GM21381 (cell line): ENCODE data around the gene PTPRG.

Source experiments
- ATAC-seq: cut with Tn5 transposase; IDR thresholded peaks from one replicate; pipeline ENCODE4 v1.9.1; 2021; ENCODE audit warnings: mild to moderate bottlenecking, moderate library complexity; ENCODE audit not compliant: unreplicated experiment

Gene PTPRG

DNA sequence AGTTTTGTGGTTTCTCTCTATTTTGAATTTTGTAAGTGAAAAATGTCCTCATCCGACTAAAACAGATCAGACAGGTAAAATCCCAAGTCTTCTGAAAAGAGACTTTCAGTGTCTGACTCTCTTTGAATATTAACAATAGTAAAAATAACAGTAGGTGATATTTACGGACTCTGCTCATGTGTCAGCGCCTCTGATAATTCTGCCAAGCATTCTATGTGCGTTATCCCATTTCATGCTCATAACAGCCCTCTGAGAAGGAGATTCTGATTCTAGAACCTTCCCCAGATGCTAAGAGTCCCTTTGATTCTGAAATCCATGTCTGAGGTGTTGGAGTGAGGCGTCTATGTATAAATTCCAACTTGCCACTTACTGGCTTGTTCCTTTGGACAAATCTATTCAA is 529.1 kb downstream of the PTPRG start:
- ATAC-seq = no peak

DNA sequence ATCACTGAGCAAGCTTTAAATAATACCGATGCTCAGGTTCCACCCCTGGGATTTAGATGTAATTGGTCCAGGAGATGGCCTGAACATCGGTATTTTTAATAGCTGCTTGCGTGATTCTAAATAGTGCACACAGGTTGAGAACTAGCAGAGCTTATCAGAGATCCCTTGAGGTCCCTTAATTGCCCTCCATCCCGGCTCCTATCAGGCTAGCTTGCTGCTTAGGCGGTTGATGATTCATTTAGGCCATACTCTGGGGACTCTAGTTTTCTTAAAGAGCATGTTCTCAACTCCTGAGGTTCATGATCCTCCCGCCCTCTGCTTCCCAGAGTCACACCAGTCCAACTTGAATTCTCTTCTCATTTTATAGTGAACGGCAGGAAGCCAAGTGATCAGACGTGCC is 531.7 kb downstream of the PTPRG start:
- ATAC-seq = no peak

DNA sequence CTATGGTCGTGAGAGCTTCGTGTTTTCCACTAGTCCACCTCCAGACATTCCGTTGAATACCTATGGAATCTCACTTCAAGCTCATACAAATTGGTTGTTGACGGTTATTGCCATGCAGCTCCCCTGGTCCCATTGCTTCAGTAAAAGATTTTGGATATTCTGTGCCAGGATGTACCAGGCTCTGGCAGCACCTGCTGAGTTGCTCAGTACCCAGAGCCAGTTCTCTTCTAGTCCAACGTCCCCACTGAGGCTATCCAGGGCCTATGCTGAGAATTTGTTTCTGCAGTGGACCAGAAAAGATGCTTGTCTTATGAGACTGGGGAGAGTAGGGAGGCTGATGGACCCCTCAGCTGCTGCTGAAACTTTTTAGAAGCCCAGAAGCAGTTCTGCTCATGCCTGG is 533.1 kb downstream of the PTPRG start:
- ATAC-seq = no peak

DNA sequence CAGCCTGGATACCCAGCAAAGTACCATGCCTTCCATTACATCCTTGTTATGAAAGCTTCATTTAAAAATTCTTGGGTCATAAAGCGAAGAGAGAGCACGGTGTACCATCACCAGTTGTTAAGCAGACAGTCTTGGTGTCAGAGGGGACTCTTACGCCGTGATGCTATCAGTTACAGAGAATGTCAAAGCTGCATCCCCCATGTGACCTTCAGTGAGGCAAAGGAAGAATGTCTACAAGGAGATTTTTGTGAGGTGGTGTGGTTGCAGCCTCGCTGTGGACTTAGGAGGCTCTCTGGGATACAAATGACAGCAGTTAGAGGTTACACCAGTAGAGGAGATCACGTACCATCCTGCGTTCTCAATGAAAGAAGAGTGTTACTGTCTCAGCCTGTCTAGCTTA is 533.7 kb downstream of the PTPRG start:
- ATAC-seq = no peak

DNA sequence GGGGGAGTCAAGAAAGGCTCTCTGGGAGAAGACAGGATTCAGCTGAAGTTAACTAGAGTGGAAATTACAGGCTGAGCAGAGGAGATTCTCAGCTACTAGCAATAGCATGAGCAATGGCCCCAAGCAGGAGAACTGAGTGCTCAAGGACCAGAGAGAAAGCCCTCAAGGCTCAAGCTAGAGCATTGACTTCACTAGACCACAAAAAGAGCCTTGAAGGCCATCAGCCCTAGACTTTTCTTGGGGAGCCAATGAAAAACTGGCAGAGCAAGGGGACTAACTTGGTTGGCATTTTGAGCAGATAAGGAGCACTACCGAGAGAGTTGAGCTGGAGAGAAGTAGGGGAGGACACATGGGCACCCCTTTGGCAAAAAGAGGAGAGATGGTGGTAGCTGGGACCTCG is 534.4 kb downstream of the PTPRG start:
- no peak for ATAC-seq

DNA sequence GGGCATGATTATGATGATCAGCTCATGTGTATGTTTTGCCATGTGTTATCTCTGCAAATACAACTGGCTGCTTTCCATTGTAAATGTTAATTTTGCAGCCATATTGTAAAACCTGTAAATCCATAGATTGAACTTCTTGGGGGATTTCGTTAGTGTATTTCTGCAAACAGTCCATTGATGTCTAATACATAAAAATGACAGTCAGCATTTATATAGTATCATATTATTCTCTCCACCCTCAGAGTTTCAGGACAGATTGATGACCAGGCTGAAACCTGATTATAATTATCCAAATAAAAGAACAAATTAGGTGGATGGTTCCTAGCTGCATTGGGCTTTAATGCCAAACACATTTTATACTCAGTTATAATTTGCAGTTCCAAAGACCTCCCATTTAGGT is 535.1 kb downstream of the PTPRG start:
- no peak for ATAC-seq

DNA sequence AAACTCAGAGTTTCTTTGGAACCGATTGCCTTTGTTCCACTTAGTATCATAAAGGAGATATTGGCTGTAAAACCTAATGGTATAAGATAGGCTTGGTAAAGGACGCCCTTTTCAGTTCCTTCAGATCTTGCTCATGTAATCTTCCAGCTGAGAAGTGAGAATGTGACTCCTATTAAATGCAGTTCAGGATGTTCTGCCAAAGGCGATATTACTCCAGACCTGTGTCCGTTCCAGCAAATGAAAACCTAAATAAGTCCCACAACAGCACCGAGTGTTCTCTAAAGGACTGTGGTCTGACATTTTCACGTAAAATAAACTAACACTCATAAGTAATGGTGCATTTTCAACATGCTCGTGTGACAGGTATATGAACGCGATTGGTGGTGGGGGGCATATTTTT is 535.8 kb downstream of the PTPRG start:
- no peak for ATAC-seq

DNA sequence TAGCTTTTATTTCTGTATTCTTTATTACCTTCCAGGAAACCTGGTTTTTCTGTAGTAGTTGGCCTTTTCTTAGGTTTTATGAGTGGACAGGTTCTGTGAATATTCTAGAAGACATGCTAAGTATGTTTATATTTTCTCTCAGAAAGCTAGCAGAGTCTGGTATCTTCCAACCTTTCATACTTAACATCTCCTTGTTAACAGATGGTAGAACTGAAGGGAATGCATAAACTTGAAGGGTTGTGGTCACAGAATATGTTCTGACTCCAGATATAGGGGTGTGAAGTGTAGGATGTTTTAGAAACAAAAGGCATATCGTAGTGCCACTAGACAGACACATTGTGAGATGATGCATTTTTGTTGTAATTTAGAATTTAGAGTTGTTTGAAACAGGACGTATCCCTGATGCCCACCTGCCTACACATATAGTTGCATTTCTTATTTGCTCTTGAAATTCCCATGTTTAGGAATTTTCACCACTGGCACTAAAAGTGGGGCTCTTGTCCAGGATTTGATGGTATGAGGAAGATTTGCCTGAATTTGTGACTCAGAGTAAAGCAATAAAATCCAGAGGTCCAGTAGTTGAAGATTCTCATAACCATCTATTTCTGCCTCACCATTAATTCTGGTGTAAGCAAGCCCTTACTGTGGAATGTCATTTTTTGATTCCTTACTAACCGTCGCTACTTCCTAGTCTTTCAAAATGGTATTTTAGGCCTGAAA is 537.4 kb downstream of the PTPRG start:
- no peak for ATAC-seq

DNA sequence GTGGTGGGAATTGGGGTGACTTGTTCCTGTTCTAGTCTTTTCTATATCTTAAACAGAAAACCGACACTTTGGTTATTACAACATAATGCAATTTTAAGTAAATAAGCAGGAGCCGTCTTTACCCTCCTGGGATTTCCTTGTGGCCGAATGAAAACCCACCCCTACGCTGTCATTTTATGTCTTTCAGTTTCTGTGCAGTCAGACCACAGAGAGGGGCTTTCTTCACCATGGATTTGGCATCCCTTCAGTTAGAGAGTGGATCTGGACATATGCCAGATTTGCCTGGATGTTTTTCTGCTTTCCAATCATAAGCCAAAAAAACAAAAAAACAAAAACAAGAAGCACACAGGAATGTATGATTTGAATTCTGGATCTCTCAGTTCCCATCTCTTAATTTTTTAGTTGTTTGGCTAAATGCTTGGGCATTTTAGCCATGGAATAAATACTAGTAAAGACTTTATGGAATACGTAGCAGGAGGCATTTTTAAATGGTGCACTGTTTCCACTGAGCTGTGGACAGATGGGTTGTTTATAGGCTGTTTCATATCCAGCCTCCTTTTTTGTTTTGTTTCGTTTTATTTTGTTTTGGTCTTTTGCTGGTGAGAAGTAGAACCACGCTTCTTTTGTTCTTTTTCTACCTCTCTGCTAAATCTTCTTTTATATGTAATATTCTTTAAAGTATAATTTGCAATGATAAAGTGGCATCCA is 539.1 kb downstream of the PTPRG start:
- no peak for ATAC-seq

DNA sequence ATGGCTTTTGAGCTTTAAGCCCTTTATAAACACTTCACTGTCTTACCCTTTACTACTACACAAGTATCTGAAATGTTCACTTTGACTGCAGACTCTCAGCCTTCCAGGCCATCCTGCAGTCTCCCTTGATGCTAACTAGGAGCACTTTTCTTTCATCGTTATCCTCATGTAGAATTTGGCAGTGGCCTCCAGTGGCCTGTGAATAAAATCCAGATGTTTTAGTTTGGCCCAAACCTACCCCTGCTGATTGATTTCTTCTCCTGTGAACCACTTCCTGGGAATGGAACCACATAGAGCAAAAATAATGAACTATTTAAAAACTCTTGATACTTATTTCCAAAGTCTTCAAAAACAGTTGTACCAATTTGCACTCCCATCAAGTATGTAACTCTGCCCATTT is 540.1 kb downstream of the PTPRG start:
- no peak for ATAC-seq

DNA sequence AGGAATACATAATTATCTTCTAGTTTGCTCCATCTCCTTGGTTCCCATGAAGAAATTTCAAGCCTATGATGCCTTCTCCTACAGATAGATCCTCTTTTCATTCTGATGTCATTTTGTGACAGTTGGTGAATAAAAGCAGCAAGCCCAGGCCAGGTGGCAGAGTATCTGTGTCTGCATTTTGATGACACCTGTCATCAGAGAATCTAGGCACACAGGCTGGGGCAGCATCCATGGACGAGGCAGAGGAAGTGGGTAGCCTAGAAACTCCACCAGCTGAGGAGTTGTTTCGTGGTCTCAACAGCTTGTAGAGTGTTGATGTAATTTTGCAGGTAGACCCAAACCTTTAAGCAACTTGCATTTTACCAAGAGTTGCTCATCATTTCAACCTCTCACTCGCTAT is 542.2 kb downstream of the PTPRG start:
- ATAC-seq = no peak

DNA sequence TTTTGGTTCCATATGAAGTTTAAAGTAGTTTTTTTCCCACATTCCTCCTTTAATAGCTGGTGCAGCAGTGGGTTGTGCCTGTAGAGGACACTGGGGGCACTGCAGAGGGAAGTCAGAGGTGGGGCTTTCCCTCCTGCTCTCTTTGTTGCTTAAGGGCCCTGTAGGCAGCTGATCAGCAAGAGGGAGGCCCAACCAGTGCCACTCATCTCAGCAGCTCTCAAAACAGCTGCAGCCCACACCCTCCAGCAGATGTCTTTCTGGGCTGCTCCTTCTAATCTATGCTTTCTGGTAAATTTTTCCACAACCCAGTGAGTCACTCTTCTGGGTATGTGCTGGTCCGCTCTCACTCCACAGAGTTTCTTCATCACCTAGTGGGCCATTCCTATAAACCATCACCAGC is 548.2 kb downstream of the PTPRG start:
- ATAC-seq = no peak

DNA sequence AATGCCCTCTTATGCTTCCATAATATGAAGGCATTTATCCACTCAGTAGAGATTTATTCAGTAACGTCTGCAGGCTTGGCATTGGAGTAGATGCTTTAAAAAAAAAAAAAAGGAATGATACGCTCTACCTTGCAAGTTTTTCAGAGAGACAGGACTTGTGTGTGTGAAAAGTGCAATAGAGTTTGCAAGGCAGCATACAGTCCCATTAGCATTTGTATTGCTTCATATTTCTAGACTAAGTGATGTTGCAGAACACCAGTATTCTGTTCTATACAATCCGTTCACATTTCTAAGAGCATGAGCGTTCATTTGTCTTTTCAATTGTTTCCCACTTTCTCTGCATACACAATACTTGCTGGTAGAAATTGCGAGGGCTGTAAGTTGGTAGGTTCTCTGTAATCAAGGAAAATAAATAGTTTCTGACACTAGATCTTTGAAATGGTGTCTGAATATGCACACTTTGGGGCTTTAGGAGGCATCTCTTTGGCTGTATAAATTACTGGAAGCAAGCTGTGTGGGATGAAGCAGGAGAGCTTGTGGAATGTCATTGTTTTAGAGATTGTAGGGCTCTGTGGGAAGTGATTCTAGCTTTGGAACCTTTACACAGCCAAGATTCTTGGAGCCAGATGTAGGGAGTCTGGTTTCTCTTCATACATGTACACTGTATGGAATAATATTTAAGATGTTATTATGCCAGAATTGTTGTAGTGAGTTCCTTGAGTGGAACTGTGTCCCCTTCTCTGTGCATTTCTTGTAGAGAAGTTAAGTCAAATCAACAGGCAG is 549.3 kb downstream of the PTPRG start:
- ATAC-seq = no peak

DNA sequence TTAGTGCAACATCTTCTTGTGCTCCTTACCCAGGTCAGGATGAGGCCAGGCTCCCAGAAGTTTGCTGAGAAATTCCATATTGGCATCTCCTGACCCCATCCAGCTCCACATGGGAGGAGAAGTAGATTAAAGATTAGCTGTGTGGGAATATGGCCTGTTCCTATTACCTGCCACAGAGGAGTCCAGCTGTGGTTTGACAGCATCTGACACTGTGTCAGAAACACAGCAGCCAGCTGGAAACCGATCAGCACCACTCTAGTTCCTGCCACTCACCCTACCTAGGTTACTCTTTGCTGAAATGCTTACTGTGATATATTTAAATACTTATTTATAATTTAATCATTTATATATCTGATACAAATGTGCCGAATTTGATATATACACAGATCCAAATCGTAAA is 551.7 kb downstream of the PTPRG start:
- no peak for ATAC-seq

DNA sequence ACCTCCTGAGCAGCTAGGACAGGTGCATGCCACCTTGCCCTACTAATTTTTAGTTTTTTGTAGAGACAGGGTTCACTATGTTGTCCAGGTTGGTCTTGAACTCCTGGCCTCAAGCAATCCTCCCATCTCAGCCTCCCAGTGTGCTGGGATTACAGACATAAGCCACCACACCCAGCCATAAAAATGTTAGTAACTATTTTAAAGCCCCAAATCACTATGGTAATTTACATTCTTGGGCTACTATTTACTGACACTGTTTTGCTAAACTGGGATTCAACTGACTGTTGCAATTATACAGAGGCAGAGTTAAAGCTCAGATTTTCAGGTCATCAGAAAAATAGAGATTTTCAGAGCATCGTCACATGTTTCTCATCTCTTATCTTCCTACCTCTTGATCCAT is 553.4 kb downstream of the PTPRG start:
- ATAC-seq = no peak

DNA sequence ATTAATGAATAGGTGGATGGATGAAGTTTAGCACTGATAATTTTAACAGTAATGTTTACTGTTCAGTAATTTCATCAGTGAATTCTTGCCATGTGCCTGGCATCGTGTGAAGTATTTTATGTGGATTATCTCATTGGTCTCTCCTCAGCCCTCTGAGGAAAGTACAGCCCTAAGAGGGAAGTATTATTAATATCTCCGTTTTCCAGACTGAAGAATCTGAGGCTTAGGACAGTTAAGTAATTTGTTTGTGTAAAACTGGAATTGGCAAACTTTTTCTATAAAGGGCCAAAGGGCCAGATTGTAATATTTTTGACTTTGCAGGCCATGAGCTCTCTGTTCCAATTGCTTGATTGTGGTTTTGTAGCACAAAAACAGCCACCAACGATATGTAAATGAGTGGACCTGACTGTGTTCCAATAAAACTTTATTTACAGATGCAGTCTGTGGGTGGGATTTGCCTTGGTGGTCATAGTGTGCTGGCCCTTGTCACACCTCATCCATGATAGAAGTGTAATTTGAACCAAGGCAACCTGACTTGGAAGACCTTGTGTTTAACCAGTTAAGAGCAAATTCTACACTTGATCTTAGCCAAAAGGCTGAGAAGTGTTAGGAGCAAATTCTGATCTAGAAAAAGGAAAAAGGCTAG is 556.7 kb downstream of the PTPRG start:
- no peak for ATAC-seq

DNA sequence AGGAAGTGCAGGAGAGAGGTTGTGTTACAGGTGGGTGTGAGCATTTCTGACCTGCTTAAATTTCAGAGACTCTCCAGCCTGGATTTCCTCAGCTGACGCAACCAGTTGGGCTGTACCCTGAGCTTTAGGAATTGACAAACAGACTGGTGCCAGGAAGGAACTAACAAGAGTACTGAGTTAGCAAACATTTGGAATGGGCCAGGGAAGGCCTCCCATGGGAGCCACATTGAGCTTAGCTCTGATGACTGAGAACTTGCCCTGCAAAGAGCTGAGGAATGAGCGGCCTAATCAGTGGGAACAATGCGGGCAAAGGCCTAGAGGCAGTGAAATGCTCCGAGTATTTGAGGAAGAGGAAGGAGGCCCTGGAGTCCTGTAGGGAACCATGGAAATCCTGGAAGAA is 557.8 kb downstream of the PTPRG start:
- ATAC-seq = no peak

DNA sequence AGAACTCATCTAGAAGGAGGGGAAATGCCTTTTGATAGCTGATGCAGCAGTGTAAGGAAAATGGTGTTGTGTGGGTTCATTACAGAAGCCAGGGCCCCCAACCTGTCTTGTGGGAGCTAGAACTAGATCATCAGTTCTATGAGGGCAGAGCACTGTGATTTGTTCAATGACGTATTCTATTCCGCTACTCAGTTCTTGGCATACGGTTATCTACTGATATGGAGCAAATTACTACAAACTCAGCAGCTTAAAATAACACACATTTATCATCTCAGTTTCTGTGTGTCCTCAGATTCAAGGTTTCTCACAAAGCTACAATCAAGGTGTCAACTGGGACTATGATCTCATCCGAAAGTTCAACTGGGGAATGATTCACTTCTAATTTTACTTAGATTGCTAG is 561.4 kb downstream of the PTPRG start:
- ATAC-seq = no peak

DNA sequence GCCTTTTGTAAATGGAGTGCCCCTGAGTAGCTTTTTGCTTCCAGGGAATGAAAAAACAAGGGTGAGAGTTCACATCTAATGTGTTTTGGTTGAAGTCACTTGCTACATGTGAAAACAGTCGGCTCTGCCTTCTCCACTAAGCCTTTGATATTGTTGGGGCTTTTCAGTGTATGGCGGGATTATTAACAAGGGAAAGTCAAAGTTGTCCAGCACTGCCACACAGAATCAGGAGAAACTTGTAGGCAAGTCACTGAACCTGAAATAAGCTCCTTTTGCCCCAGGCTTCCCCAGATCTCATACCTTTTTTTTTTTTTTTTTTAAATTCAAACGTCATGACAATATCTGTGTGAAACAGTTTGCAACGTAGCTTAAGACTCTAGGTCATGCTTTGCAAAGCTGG is 564.0 kb downstream of the PTPRG start:
- ATAC-seq = no peak

DNA sequence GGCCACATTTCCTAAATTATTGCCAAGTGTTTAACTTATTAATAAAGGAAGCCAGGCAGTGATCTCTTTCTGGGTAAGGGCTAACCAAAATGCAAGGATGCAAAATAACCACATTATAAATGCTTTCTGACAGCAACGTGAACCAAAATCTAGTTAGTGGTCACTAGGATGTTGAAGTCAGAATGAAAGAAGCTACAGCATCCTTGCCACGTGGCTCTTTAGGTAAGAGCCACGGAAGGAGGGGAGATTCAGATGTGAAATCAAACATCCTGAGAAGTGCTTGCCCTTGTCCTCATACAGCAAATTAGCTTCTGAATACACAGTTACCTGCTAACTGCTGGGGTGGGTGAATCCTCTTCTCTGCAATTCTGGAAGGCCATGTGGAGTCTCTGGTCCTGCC is 565.7 kb downstream of the PTPRG start:
- ATAC-seq = no peak

DNA sequence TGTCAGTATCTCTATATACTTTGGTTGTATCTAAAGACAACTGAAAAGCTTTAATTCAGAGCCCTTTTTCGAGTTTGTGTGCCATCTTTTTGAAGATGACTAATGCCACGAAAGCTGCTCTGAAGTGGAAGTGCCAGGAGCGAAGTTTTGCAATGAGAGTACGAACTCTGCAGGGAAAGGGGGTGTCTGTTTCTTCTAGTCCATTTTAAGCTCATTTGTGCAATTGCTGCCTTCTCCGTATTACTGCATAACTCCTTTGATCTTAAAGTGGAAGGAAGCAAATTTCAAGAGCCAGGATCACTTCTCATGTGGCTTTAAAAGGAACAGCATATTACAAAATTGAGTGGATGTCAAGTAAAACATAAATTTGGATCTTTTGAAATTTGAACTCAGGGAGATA is 566.7 kb downstream of the PTPRG start:
- ATAC-seq = no peak

DNA sequence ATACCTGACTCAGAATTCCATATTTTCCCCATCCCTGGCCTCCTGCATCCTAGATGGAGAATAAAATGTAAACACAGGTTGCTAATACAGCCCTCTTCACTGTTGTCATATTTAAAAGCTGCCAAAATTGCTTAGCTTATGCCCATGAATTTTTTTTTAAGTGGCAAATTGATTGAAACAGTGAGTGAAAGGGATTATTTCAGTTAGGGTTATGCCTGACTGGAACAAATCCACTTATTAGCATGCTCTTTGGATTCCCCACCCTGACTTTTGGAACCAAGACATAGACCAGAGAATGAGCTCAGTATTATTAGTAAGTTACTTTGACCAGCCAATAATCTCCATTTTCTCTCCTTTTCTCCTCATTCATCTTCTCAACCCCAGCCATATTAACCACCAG is 567.3 kb downstream of the PTPRG start:
- ATAC-seq = no peak
